Measurements from ENCODE around the gene ZFYVE28. TPM values are rescaled to one million over a fixed set of nuclear protein-coding genes. Genes with fewer than 3 reads are reported as not detected.

Gene ZFYVE28
- total RNA-seq, 4 donors from 2014 or later = 8.9 to 19.1 (median 16.4) TPM

DNA sequence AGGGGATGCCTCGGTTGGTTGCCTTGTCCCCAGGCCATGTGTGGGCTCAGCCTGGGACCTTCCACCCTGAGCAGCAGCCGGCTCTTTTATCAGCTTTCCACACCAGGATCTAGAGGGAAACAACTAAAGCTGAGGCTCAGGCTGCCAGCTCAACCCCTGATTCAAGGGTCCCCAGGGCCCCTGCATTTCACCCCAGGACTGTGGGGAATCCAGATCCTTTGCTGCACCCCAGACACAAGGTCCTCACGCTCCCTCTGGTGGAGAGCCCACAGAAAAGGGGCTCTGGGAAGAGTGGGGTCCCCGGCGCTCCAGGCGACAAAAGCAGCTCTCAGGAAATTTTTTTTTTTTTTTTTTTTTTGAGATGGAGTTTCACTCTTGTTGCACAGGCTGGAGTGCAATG, 64.3 kb downstream of the ZFYVE28 start:
- Histone ChIP-seq H3K4me3 (replicated peaks in 1 of 3) (no peak overlapping the region), H3K4me1 (no peaks in the 10 kb centered on the region), H3K27ac (no peak overlapping the region), H3K9me3 (no peaks in the 10 kb centered on the region), H3K27me3 (no peaks in the 10 kb centered on the region), H3K36me3 (no peaks in the 10 kb centered on the region)
- TF ChIP-seq, protein P1, sequence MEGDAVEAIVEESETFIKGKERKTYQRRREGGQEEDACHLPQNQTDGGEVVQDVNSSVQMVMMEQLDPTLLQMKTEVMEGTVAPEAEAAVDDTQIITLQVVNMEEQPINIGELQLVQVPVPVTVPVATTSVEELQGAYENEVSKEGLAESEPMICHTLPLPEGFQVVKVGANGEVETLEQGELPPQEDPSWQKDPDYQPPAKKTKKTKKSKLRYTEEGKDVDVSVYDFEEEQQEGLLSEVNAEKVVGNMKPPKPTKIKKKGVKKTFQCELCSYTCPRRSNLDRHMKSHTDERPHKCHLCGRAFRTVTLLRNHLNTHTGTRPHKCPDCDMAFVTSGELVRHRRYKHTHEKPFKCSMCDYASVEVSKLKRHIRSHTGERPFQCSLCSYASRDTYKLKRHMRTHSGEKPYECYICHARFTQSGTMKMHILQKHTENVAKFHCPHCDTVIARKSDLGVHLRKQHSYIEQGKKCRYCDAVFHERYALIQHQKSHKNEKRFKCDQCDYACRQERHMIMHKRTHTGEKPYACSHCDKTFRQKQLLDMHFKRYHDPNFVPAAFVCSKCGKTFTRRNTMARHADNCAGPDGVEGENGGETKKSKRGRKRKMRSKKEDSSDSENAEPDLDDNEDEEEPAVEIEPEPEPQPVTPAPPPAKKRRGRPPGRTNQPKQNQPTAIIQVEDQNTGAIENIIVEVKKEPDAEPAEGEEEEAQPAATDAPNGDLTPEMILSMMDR (IDR thresholded peaks at IDR 0.05) = peak in 1 of 6 experiments; percentile 8
- TF ChIP-seq POLR2A (IDR thresholded peaks at IDR 0.05) = no peak
- intact Hi-C loops (cut with DNase I) = no loop called here
- no peak for DNase-seq
- 55 to 77% methylated on average over 4 to 5 of the region's 6 CpGs for WGBS, 2 donors

DNA sequence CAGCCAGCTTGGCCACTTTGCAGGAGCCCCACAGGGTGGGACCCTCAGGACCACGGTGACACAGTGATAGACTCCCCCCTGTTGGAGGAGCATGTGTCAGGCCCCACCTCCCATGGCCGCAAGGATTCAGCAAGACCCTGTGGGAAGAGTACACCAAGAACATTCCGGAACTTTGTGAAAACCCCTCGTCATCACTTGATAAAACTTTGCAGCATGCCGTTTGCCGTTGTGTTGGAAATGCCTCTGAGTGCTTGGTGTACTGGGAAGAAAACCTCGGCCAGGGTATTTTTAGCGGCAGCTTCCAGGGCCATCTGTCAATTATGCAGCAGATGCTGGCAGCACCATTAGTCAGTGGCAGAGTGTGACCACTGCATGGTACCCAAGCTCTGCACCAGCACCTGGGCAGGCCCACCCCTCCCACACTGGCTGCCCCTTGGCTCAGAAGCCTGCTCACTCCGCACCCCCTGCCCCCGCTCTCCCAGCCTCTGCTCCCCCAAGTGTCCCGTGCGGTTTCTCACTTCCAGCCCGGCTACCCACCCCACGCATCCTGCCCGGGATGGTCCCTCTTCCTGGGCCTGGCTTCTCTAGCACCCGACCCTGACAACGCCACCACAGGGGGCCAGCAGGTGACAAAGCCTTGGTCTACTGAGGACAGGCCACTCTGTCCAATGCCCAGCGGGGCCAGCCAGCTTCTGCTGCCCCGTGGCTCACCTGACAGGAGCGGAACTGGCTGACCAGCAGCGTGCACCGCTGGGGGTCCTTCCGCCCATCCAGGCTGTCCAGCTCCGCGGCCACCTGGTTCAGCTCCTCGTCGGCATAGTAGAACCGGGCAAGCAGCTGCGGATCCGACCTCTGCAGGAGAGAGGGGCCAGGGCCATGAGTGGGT, 65.0 kb downstream of the ZFYVE28 start:
- Histone ChIP-seq H3K36me3 (no peaks in the 10 kb centered on the region), H3K27ac (no peak overlapping the region), H3K4me3 (replicated peaks in 1 of 3) (no peak overlapping the region), H3K9me3 (no peaks in the 10 kb centered on the region), H3K27me3 (no peaks in the 10 kb centered on the region), H3K4me1 (no peaks in the 10 kb centered on the region)
- 82 to 86% methylated on average over 16 to 26 of the region's 30 CpGs for WGBS, 2 donors
- no peak for DNase-seq
- no peak for TF ChIP-seq POLR2A (IDR thresholded peaks at IDR 0.05)
- TF ChIP-seq, protein P1 (IDR thresholded peaks at IDR 0.05) = no peak
- intact Hi-C loops (cut with DNase I) = no loop called here

DNA sequence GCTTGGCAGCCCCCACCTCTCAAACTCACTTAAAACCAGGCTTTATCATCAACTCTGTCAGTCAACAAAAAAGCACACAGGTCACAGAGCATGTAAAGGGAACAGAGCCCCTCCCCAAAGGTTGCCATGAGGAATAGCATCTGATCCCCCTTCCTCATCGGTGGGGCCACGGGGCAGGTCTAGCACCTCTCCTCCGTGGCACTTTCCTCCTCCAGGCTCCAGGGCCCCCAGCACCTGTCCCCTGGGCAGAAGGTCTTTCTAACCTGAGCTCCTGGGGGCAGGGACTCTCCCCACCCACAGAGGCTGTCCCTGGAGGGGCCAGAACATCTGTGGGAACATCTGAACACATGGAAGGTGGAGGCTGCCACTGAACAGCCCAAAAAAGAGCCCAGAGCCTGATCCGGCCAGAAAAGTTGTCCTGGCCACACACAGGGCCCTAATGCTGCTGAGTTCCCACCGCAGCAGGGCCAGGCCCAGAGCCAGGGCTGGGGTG, 65.7 kb downstream of the ZFYVE28 start:
- 88 to 90% methylated on average over 3 to 5 of the region's 5 CpGs for WGBS, 2 donors
- Histone ChIP-seq H3K27me3 (no peaks in the 10 kb centered on the region), H3K36me3 (no peaks in the 10 kb centered on the region), H3K9me3 (no peaks in the 10 kb centered on the region), H3K4me3 (replicated peaks in 1 of 3) (no peak overlapping the region), H3K4me1 (no peaks in the 10 kb centered on the region), H3K27ac (no peak overlapping the region)
- DNase-seq = no peak
- TF ChIP-seq, protein P1 (IDR thresholded peaks at IDR 0.05) = no peak
- no peak for TF ChIP-seq POLR2A (IDR thresholded peaks at IDR 0.05)
- intact Hi-C loops (cut with DNase I) = no loop called here

DNA sequence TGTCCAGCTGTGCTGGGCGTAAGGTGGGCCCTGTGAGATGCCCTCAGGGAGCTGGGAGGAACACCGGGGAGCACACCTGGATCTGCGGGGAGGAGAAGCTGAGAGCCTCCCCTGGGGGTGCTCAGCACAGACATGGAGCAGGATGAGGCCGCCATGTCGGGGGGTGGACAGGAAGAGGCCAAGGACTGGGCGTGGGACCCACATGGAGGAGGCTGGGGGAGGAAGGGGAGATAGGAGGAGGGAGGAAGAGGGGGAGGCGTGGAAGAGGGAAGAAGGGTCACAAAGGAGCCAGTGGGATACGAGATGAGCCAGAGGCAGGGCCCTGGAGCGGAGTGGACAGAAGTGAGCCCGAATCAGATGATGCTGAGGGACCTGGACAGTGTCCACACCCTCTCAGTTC, 66.3 kb downstream of the ZFYVE28 start:
- H3K4me3 ChIP-seq (replicated peaks in 1 of 3) = no peak overlapping the region
- WGBS, 2 donors = 85 to 89% methylated on average over 10 of the region's 10 CpGs
- H3K36me3 ChIP-seq = no peaks in the 10 kb centered on the region
- no peaks in the 10 kb centered on the region for H3K4me1 ChIP-seq
- no peaks in the 10 kb centered on the region for H3K9me3 ChIP-seq
- no peaks in the 10 kb centered on the region for H3K27me3 ChIP-seq
- TF ChIP-seq, protein P1 (IDR thresholded peaks at IDR 0.05) = no peak
- TF ChIP-seq POLR2A (IDR thresholded peaks at IDR 0.05) = no peak
- no peak overlapping the region for H3K27ac ChIP-seq
- intact Hi-C loops (cut with DNase I) = no loop called here
- no peak for DNase-seq

DNA sequence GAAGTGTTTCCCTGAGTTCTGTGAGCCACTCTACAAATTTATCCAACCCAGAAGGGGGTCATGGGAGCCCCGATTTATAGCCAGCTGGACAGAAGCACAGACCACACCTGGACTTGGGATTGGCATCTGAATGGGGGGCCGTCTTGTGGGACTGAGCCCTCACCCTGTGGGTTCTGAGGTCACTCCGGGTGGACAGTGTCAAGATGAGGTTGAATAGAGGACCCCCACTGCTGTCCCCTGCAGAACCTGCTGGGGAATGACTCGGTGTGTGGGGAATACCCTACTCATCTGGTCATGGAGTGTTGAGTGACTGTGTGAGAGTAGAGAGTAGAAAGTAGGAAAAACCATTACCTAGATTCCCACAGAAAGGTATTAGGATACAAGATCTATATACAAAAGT, 67.5 kb downstream of the ZFYVE28 start:
- TF ChIP-seq, protein P1 (IDR thresholded peaks at IDR 0.05) = no peak
- no peak for TF ChIP-seq POLR2A (IDR thresholded peaks at IDR 0.05)
- WGBS, 2 donors = 86 to 91% methylated on average over 4 of the region's 4 CpGs
- no peaks in the 10 kb centered on the region for H3K36me3 ChIP-seq
- no peaks in the 10 kb centered on the region for H3K9me3 ChIP-seq
- no peaks in the 10 kb centered on the region for H3K27me3 ChIP-seq
- intact Hi-C loops (cut with DNase I) = no loop called here
- no peak overlapping the region for H3K27ac ChIP-seq
- H3K4me1 ChIP-seq = no peaks in the 10 kb centered on the region
- DNase-seq = no peak
- H3K4me3 ChIP-seq (replicated peaks in 1 of 3) = no peak overlapping the region
